Stimulated activated CD4-positive, alpha-beta T cell treated with anti-CD3 and anti-CD28 coated beads, Interleukin-12 subunit alpha, Interleukin-12 subunit beta, amount 100 ng/mL, for 48 hours (primary cell): Measurements from ENCODE around the gene ERN1.
A peak's percentile ranks its signal among the peaks of the same experiment; 100 is the strongest.

Source experiments
- DNase-seq, 3 donors: peaks; one replicate each; pipeline ENCODE4 v3.0.0-alpha.2; 2020; ENCODE audit warnings: low read depth in 2 of 3, low spot score in 1 of 3

The ERN1 gene

DNA sequence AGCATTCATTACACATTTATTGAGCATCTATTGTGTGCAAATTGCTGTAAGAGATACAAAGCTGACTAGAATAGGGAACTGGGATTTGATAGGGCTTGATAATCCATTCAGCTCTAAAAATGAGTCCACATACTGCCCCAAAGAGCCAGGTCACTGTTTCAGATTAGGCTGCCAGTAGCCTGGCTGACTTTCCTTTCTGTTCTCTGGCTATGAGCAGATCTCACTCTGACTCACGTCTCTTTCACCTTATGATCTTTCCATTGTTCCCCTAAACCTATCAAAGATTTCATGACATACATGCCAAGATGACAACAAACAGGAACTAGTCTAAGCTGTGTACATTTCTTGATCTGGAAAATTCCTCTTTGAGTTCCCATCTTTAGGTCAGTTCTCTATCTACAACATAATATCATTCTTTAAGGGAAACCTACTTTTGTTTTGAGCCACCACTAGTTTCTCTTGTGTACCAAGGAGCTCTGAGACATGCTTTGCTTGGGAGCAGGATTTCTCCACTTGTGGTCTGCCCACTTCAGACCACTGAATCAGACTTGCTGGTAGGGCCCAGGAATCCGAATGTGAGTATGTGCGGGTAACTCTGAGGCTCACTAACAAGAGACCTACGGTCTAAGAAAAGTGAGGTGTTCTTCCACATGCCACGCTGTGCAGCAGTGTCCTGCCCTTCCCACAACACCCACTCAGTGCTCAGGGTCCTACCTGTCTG, 68.6 kb downstream of the ERN1 start:
- peak; percentile 21 to 28 (median 21) for DNase-seq

DNA sequence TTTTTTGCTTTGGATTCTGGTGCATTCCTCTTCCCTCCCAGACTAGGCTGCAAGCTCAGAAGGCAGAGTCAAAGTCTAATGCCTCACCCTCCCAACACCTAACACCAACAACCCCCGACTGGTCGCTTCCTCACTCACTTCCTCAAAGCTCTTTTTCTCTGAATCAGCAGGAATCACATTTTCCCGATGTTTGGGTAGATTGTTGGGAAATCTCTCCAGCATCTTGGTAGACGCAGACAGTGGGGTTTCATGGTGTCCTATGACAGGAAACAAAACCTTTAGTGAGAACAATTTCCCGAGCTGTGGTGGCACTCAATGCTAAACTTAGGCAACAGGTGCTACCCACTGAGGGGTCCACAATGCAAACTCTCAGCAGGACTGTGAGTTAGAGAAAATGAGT, 69.6 kb downstream of the ERN1 start:
- no peak for DNase-seq

DNA sequence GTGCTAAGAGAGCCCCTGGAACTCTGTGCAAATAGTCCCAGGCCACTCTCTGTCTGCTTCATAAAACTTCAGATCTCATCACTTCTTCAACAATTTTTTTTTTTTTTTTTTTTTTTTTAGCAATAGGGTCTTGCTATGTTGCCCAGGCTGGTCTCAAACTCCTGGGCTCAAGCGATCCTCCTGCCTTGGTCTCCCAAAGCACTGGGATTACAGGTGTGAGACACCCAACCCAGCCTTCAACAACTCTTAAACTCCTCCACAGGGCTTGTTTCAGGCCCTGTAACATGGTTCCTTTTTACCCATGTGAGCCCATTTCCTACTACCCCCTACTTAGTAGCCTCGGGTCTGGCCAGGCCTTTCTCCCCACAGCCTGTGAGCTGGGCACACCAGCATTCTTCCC, 70.2 kb downstream of the ERN1 start:
- no peak for DNase-seq

DNA sequence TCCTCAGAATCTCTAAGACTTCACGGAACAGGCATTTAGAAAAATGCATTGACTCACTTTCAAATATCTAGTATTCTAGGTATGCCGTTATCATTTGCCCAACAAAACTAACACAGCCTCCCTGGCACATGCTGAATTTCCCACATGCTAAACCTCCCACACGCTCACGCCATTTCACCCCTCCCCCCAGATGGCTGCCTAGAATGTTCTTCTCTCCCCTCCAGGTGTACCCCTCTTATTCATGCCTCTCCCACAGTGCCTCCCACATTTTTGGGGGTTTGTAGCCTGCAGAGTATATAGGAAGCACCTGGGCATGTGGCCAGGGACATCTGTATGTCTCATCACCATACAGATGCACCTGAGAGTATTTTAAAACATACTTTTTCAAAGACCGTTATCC, 71.3 kb downstream of the ERN1 start:
- no peak for DNase-seq

GRCh38 chr17:64057701-64058263, 72.2 kb downstream of the ERN1 start:
- no peak for DNase-seq

DNA sequence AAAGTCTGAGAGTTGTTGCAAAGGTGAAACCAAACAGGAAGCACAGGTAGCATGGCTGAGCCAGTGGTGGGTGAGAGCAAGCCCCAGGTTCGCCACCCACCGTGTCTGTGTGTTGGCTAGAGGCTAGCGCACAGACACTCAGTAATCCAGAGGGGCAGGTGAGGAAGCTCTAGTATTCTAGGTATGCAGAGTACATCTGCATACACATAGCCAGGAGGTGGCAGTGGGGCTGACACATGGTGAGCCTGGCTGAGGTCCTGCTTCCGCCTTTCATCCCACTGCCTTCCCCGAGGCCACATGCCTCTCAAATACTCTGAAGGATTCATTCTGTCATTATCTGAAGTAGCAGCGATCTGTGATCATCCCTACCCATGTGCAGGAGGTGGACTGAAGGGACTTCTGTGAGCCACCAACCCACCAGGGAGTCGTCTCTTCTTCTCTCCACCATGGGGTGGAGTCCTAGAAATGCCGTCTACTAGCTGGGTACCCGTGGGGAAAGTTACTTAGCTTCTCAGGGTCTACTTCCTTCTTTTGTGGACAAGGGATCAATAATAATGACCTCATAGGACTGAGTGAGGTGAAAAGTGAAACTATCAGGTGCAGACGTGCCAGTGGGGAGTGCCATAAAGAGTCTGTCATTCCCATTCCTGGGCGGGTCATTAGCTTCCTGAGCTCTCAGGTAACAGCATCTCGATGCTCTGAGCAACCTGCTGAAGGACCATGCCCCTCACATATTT, 73.5 kb downstream of the ERN1 start:
- no peak for DNase-seq

- DNase-seq, result no peak
These were observed 74.5 kb downstream of the ERN1 start for GRCh38 chr17:64055183-64056142.

GRCh38 chr17:64054304-64054703, 75.6 kb downstream of the ERN1 start:
- no peak for DNase-seq

DNA sequence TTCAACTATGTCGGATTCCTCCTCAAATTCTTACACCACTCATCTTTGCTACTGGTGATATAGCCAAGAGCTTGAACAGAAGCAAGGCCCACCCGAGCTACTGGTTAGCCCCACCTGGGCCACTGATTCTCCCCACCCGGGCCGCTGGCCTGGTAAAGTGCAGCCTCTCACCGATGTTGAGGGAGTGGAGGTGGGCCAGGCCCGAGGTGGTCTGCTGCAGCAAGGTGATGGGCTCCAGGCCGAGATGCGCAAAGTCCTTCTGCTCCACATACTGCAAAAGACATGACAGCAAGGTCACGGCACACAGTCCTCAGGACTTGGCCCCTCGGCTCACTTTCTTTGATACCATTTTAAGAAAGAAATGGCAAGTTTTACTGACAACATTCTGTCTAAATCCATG, 76.8 kb downstream of the ERN1 start:
- no peak for DNase-seq

- DNase-seq, result no peak
These were observed 78.8 kb downstream of the ERN1 start for GRCh38 chr17:64051153-64051552.

DNA sequence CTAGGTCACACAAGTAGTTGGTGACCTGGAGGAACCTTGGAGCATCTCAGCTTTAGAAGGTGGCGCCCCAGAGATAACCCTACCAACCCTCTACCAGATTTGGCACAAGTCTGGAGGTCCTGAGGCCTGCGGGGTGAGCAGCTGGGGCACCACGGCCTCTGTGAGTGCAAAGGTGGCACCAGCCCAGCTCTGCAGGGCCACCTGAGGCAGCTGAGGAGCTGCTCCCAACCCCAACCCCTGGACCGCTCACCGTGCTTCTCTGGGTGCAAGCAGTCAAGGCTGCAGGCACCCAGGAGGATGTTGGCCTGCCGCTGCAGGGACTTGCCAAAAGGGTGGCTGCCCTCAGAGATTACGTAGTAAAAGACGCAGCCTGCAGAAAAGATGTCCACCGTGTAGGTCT, 81.1 kb downstream of the ERN1 start:
- no peak for DNase-seq

DNA sequence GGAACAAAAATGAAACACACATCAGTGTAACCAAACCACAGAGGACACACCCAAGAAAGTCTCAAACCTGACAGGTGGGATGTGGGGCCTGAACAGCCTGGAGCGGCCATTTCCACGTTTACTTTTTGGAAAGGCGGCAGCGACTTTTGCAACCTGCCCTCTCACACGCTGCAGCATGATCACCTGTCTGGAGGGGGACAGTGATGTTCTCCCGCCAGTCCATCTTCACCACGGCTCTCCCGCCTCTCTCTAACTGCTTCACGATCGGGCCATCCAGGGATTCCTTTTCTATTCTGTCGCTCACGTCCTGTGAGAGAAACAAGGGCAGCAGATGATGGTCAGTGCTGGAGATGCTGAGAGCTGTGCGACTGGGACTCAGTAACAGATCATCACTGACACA, 84.8 kb downstream of the ERN1 start:
- no peak for DNase-seq

DNA sequence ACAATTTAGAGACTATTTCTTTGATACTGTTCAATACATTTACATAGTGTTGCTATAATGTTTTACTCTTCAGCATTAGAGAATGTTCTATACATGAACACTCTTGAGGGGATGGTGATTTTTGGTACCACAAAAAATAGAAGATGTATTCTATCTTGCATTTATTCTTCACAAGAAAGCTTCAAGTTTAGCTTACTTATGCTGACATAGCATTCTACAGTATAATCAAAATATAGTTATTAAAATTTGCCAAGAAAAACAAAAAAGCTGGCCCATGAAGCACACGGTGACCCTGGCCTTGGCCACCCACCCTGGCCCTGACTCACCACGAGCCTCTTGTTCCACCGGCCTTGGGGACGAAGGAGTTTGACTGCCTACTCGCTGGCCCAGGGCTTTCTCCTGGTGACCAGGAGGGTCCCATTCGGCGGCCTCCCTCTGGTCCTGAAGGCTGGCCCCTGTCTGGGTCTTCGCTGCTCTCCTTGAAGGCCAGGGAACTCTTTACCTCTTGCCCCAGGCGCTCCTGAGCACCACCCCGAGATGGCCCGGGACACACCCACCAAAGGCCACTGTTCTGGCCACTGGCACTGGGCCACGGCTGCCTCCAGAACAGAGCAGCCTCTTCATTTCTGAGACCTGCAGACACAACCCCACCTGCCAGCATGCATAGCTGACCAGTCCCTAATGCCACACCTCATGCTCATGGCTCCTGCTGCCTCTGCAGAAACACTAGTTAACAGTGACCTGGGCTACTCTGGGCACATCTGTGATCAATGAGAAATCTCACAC, 87.1 kb downstream of the ERN1 start:
- DNase-seq, result no peak

- DNase-seq, result no peak
These were observed 88.0 kb downstream of the ERN1 start for GRCh38 chr17:64041912-64042311.

GRCh38 chr17:64040206-64040605, 89.7 kb downstream of the ERN1 start:
- no peak for DNase-seq

DNA sequence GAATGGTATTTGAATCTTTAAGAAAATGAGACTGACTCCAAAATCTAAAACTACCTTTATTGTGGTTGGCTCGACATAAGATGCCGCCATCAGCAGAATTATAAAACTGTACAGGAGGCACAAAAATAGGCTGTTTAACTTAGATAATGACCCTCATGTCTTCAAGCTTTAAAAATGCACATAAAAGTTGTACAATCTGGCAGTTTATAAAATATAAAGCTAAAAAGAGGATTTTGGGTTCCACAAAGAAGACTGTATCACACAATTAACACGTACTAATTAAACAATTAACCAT, 90.9 kb downstream of the ERN1 start:
- no peak for DNase-seq

DNA sequence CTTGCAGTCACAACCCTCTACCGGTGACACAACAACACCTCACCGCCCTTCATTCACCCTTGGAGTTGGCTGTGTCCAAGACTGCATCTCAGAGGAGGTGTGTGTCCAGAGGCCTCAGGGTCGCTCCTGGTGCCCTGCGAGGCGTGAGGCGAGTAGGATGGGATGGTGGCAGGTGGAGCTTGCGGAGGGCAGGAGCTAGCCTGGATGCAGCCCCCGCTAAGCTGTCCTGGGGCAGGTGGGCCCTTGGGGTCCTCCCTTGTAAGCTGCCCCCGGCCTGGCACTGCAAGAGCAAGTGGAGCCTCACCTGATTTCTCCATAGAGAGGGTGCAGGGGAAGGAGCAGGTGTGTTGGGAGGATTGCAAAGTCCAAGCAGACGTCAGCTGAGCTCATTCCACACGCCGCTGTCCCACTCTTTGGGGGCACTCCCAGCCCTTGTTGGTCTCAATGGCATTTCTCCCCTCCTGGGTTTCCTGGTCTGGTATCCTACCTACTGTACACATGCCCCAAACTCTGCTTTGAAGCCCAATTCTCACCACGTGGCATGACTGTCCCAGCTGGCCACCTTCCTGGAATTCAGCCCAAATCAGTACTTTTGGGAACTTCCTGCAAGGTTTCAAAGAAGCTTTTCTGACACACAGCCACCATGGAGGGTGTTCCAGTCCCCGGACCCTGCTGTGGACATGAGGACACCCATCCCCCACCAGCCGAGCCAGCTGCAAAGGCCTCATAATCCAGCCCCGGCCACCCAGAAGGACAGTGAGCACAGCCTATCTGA, 91.4 kb downstream of the ERN1 start:
- DNase-seq, result no peak

GRCh38 chr17:64037802-64038201, 92.1 kb downstream of the ERN1 start:
- DNase-seq, result no peak

DNA sequence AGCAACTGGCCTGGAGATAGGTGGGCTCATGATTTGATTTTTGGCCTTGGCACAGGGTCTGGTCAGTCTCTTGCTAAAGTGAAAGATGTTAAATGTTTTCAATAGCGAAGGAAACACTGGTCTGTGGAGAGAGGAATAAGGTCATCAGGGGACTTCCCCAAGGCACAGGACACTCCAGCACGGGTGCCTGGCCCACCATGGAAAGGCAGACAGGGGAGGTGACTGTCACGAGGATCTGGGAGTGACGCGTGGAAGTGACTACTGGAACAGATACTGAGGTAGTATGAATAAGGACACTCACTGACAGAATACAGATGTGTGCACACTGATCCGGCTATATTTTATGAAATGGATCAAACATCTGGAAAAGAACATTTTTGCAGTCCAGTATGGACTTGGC, 92.8 kb downstream of the ERN1 start:
- no peak for DNase-seq
